WI38 (cell line): ENCODE measurements around the gene RPL14.
A peak's percentile ranks its signal among the peaks of the same experiment; 100 is the strongest.

Source experiments
- H3K4me3 ChIP-seq: 2 replicates; pipeline ENCODE4 v1.5.1; 2011; ENCODE audit warnings: low read depth, mild to moderate bottlenecking, control low read depth, low read length
- TF ChIP-seq, protein P1 (sequence below): IDR thresholded peaks from 2 replicates; pipeline ENCODE4 v1.5.1; 2012; ENCODE audit warnings: low read depth, mild to moderate bottlenecking, control low read depth, low read length

The RPL14 gene

DNA sequence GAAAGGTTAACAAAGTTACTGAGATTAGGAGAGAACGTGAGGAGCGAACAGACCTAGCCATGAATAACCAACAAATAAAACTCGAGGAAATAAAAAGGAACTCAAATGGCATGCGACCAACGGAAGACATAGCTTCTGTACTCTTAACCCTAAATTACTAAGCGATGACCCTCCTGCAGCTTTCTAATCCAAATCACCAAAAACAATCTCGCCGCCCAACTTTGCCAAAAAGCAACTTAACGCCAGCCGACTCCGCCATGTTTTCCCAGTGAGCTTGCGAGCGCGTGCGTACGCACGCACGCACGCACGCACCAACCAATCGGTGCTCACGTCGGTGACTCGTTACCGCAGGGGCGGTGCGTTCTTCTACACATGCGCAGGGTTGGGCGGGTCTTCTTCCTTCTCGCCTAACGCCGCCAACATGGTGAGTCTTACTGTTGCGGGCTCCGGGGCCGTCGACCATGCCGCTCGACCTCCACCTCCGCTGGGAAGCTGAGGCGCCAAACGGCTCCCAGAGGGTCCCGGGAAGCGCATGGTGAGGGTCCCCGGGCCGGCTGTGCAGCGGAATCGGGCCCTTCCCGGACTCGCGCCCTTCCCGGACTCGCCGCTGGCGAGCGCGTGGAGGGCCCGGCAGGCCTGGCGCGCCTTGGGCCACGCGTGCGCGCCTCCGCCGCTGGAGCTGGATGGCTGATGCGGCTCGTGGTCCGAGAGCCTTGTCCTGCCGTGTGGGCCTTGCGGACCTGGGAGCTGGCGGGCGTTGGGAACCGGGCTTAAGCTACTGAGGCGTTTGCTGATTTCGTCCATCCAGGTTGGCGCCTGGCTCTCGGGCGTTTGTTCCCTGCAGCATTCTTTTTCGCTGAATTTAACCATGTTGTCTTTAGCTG is at the start of gene RPL14:
Gene RPL14 (plus strand): TSS at position 400 of the 884 bp plus-strand sequence. CDS start 133 bp downstream, at position 533.
- peak within 1 kb of the TSS; percentile 87 for H3K4me3 ChIP-seq
- TF ChIP-seq, protein P1, sequence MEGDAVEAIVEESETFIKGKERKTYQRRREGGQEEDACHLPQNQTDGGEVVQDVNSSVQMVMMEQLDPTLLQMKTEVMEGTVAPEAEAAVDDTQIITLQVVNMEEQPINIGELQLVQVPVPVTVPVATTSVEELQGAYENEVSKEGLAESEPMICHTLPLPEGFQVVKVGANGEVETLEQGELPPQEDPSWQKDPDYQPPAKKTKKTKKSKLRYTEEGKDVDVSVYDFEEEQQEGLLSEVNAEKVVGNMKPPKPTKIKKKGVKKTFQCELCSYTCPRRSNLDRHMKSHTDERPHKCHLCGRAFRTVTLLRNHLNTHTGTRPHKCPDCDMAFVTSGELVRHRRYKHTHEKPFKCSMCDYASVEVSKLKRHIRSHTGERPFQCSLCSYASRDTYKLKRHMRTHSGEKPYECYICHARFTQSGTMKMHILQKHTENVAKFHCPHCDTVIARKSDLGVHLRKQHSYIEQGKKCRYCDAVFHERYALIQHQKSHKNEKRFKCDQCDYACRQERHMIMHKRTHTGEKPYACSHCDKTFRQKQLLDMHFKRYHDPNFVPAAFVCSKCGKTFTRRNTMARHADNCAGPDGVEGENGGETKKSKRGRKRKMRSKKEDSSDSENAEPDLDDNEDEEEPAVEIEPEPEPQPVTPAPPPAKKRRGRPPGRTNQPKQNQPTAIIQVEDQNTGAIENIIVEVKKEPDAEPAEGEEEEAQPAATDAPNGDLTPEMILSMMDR: no peak

DNA sequence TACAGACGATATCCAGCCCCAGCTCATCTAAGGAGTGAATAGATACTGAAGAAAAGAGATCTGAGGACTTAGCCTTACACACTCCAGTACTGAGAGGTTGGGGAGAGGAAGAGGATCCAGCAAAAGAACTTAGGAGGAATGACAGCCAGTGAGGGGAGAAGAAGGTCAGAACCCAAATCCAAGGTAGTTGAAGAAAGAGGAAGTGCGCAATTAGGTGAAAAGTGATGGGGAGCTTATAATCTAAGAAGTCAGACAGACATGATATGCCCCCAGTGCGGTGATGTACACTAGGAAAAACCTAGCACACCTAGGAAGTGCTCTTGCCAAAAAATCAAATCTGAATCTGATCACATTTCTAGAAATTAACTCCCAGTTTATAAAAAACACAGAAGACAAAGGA is 49.5 kb upstream of the RPL14 start:
- H3K4me3 ChIP-seq: no peak overlapping the region
- TF ChIP-seq, protein P1: no peak

DNA sequence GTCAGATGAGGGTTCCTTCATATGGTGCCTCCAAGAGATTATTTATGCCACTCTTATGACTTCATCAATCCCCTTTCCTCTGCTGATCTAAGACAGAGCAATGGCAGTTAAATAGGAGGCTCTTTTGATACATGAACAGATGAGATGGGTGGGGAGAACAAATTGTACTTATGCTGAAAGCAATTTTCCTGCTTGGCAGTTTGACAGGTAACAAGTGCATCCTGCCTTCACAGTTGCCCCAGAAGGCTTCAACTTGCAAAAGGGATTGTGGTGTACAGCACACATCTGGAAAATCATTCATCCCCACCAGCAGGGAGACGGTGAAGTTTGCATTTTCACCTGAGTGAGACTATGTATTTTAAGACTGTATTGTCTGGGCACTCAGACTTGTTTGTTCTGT is 42.9 kb upstream of the RPL14 start:
- TF ChIP-seq, protein P1: no peak
- no peak overlapping the region for H3K4me3 ChIP-seq

DNA sequence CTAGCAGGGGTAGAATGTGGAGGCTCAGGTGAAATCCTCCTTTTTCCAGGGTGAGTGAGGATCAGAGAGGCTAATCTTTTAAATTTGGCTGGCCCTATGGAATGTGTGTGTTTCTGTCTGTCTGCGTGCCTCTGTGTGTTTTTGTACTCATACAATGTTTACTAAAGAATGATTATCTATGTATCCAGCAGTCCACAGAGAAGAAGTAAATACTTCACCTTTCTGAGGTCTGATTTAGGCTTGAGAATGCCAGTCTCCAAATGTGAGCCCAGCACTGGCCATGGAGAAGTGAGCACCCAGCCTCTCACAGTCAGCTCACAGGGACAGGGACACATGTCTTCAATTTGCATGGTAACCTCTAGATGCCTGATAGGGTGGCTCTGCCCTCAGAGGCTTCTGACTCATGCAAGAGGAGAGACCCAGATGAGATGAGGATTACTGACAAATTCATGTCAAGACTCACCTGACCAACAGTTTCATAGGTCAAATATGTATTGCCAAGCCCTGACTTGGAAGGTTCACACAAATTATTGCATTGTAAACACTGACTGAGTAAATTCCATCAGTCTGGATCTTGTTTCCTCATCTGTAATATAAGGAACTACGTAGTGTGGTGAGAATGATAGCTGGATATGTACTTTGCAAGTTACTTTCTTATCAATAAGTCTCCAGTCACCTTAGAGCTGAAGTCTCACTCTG is 39.1 kb upstream of the RPL14 start:
- no peak overlapping the region for H3K4me3 ChIP-seq
- TF ChIP-seq, protein P1: no peak

DNA sequence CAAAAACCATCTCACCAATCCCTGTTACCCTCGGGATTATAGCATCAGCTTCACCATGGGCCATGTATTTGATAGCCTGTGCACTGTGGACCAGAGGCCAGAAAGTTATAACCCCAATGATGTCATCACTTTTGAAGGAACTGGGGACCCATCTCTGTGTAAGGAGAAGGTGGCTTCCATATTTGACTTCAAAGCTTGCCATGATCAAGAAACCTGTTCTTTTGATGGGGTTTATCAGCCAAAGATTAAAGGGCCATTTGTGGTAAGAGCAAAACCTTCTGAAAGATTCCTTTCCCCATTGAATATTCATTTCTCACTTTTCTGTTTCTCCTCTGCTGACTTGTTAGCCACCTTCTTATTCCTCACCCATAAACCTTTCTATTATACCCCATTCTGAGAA is 34.3 kb upstream of the RPL14 start:
- TF ChIP-seq, protein P1: no peak
- H3K4me3 ChIP-seq: no peak overlapping the region

DNA sequence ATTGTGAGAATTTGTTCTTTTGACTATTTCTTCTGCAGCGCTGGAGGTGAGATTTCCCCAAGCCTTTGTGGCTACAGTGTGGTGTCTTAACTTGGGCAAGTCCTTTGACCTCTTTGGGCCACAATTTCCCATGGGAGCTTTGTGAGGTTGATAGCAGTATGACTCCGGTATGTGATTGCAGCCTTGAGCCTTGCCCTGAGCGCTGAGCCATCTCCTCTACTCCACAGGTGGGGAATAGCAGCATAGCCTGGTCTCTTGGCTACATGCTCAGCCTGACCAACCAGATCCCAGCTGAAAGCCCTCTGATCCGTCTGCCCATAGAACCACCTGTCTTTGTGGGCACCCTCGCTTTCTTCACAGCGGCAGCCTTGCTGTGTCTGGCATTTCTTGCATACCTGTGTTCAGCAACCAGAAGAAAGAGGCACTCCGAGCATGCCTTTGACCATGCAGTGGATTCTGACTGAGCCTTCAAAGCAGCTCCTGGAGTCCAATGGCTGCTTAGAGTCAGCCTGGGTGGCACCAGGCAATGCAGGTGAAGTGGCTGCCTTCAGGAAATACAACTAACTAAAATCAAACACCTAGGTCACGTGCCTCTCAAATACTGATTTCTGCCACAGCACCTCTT is 30.0 kb upstream of the RPL14 start:
- no peak overlapping the region for H3K4me3 ChIP-seq
- TF ChIP-seq, protein P1: no peak
